HuH-7 (cell line): ENCODE results near the gene DUS2.

Experiments used
- DNase-seq: peaks from one replicate; pipeline ENCODE4 v3.0.0; 2011; ENCODE audit warnings: low spot score

DUS2 gene

DNA sequence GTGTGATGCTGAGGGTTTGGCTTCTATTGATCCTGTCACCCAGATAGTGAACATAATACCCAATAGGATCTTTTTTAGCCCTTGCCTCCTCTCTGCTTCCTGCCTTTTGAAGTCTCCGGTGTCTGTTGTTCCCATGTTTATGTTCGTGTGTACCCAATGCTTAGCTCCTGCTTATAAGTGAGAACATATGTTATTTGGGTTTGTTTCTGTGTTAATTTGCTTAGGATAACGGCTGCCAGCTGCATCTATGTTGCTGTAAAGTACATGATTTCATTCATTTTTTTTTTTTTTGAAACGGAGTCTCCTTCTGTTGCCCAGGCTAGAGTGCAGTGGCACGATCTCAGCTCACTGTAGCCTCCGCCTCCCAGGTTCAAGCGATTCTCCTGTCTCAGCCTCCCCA is 23.0 kb downstream of the DUS2 start:
- DNase-seq, result no peak

DNA sequence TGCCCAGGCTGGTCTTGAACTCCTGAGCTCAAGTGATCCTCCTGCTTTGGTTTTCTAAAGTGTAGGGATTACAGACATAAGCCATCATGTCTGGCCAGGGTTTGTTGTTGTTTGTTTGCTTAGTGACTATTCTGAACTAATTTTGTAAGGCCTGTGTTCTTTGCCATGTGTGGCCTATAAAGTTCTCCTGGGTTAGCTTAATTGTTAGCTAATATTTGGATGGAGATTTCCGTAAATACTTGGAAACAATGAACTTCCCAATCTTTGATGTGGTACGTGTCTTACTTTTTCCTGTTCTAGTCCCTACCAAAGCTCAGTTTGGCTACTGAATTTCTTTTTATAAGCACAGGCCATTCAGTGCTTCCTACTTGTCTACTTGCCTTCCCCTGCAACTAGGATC is 24.9 kb downstream of the DUS2 start:
- DNase-seq, result no peak

GRCh38 chr16:68049449-68049848 is 26.4 kb downstream of the DUS2 start:
- no peak for DNase-seq

DNA sequence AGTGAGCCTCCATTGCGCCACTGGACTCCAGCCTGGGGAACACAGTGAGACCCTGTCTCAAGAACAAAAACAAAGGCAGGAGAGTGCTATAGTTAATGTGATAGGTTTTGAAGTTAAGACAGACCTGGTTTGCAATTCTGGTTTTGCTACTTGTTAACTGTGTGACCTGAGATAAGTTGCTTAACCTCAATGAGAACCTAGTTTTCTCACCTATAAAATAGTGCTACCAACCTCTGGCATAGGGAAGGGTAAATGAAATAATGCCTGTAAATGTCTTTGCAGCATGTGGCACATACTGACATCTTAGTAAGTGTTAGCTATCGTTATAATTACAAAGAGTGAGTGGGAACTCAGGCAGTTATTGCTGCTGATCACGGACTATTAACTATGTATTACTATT is 32.3 kb downstream of the DUS2 start:
- no peak for DNase-seq

DNA sequence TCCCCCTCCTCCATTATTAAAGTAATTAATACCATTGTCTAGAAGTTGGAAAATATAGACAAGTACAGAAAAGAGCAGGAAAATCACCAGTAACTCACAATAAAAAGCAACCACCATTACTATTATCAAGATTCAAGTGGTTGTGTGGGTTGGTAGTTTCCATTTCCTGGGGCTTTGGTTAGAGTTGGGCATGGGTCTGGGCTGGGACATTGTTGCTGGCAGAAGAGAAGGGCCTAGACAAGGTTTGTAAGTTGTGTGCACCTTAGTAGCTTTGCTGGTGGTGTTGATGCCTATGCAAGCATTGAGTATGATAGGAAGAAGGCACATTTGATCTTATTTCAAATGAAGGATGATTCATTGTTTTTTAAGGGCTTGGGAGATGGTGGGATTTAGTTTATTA is 36.7 kb downstream of the DUS2 start:
- DNase-seq, result no peak

GRCh38 chr16:68061396-68061795 is 38.3 kb downstream of the DUS2 start:
- no peak for DNase-seq

DNA sequence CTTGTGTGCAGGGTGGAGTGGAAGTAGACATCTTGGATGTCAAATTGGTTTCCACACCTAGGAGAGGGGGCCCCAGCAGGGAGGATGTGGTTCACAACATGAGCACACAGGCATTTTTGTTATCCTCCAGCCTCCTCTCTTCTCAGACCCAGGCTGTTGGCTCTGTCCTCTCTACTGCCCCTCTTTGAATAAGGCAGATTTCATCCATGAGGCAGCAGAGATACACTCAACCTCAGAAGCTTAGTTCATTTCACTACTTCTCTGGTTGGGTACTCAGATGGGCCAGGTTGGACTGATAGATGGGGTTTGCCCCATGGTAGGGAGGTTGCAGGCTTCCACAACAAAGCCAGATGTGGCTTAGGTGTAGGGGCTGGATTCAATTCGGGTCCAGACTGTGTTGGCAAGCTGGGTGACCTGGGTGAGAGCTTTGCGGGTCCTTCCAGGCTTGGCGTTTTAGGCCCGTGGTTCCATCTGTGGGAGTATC is 39.9 kb downstream of the DUS2 start:
- no peak for DNase-seq

DNA sequence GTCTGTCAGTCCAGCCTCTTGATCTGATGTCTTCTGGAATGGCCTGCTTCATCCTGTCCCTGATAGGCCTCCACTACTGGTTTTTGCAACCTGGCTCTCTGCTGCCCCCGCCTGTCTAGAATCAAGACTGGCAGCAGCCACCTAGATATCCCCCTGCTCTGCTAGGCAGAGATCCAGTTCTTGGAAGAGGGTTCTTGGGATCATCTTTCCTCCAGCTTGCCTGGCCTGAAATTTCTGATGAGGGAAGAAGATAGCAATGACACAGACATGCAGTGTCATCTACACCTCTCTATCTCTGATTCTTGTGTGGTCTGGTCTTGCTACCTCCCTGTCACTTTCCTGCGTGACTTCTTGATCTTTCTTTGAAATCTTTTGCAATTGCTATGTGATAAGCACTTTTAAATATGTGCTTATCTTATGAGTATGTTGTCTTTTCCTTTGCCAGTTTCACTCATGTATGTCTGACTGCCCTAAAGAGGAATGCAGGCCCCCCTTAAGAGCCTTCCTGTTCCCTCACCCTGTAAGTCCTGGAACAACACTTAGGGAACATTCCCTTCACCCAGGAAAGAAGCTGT is 41.8 kb downstream of the DUS2 start:
- DNase-seq, result peak; percentile 88

GRCh38 chr16:68065716-68066305 is 42.7 kb downstream of the DUS2 start:
- no peak for DNase-seq

DNA sequence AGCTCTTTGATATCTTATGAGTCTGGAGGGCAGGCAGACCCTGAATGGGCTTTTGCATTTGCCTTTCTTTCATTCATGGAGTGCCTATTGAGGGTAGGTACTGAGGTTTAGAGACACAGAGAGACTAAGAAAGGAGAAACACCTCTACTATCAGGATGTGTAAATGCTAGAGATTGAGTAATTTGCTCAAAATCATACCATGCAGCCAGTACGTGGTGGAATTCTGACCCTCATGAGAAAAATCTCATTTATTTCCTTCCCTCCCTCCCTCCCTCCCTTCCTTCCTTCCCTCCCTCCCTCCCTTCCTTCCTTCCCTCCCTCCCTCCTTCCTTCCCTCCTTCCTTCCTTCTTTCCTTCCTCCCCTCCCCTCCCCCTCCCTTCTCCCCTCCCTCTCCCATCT is 43.7 kb downstream of the DUS2 start:
- no peak for DNase-seq

- DNase-seq, result no peak
Measured at GRCh38 chr16:68068926-68069325, 45.8 kb downstream of the DUS2 start.

GRCh38 chr16:68069511-68070248 is 46.6 kb downstream of the DUS2 start:
- DNase-seq, result no peak

- no peak for DNase-seq
Measured at GRCh38 chr16:68070249-68070730, 47.2 kb downstream of the DUS2 start.

- no peak for DNase-seq
Measured at GRCh38 chr16:68070806-68071517, 47.9 kb downstream of the DUS2 start.

GRCh38 chr16:68071518-68071901 is 48.4 kb downstream of the DUS2 start:
- DNase-seq, result no peak

DNA sequence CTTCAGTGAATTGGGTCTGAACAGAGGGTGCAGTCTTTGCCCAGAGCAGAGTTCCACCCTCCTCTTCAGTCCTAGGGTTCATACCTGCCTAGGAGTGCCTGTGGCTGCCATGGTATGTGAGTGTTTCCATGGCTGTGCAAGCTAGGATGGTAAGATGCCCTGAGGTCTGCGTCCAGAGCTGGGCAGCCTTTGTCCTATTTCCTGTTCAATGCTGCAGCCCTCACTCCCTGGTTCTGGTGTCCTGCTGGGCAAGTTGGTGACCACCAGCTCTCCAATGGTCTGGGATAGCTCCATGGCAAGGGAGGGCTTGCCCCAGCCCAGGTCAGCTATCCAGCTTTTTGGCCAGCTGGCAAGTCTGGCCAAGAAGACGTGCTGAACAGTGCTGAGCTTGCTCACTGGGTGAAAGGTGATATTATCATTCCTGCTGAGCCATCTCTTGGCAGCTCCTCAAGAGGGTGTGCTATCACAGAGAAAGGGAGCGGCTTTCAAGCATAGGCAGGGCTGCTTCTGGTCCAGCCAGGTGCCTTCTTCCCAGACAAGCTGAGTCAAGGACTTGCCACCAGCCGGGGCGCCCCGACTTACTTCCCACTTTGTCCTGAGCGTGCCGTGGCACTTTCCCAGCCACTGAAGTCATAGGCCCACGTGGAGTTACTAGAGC is 49.1 kb downstream of the DUS2 start:
- no peak for DNase-seq

DNA sequence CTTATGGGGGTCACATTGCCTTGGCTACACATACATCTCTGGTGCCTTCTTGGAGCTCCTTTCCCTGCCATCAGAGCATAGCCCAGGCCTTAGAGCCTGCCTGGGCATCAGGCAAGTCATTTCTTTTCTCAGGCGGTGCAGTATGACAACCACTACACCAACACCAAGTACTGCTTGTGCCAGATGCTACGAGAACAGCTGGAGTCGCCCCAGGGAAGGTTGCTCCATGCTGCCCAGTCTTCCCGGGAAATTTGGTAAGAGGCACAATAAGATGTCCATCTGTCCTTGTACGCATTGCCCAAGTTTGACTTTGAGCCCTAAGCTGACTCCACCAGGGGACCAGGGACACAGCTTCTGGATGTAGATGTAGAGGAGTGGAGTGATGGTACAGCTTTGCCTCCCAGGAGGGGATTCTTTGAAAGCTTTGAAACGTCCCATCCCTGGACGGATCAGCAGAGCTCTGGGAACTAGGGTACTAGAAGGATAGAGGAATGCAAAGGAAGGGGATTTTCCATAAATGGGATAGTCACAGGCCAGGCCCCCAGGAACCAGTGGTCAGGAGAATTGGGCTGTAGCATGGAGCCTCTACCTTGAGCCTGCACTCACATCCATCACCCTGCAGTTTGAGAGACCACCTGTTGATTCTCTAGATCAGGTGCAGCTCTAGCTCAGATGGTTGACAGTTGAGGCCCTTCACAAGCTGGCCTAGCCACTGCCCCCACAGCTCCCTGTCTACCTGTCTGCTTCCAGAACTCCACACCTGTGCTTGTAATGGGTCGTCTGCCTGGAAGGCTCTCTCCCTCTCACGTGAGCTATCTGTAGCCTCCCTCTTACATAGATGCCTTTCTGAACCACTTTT is 51.0 kb downstream of the DUS2 start:
- DNase-seq, result no peak

GRCh38 chr16:68074850-68075555 is 51.9 kb downstream of the DUS2 start:
- DNase-seq, result no peak

DNA sequence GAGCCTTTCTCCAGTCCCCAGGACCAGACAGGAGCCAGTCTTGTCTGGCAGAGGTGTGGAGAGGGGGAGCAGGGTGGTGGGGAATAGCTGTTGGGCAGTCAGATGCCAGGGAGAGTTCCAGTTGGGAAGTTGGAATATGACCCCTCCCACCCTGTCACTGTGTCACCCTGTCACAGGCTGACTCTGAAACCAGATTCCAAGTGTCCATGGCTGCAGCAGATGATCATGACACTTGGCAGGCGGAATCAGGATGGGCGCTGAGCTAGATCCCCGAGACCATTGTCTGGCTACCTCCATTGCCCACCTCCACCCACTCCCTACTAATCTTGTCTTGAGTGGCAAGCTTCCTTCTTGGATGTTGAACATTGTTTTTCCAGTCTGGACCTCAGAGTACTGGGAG is 52.9 kb downstream of the DUS2 start:
- no peak for DNase-seq

GRCh38 chr16:68076560-68076959 is 53.5 kb downstream of the DUS2 start:
- no peak for DNase-seq
